NCI-H82 (cell line): Measurements from ENCODE around the gene POC1A.

ENCODE experiments used
- DNase-seq: peaks from one replicate; lab custom pipeline; 2025; lab: John Stamatoyannopoulos, UW

POC1A gene

GRCh38 chr3:52150860-52151259 is 3.4 kb downstream of the POC1A start:
- no peak for DNase-seq

DNA sequence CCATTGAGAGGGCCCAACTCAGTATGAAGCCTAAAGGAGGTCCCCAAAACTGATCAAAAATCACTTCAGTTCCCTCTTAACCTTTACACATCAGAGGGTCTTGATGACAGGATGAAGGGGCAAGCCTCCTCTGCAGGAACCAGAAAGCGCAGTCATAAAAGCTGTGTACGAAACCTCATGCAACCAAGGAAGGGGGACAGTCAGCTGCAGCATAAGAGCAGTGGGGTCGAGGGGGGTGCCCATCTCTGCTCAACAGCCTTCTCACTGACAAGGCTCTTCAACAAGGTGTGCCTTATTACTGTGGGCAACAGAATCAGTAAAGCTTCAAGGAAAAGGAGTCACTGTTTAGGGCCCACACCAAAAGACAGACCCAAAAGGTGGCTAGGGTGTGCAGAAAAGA is 3.9 kb downstream of the POC1A start:
- no peak for DNase-seq

DNA sequence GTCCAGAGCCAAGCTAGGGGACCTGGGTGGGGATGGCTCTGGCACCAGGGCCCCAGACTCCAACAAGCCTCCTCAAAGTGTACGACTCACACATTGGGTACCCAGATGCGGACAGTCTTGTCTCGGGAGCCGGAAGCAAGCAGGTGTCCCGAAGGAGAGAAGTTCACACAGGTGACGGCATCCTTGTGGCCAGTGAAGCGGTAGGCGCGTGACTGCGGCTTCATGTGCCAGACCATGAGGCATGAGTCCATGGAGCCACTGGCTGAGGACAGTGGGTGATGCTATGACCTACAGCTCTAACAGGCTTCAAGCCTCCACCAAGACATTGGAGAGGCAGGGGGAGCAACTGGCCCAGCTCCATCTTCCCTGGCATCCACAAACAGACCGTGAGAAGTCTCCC is 4.5 kb downstream of the POC1A start:
- no peak for DNase-seq

DNA sequence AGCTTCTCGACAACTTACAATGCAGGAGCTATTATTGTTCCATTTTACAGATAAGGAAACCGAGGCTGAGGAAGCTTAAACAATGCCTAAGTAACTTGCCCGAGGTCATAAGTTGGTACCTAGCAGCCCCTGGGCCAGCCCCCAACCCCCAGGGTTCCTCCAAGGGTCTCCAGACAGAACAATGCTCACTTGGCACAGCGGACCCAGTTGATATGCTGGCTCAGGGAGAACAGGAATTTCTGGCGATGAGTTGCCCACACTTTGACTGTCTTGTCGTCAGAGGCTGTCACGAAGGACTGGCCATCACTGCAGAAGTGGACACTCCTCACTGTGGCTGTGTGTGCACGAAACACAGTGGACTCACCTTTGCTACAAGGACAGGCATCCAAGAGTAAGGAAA is 5.2 kb downstream of the POC1A start:
- DNase-seq = no peak

DNA sequence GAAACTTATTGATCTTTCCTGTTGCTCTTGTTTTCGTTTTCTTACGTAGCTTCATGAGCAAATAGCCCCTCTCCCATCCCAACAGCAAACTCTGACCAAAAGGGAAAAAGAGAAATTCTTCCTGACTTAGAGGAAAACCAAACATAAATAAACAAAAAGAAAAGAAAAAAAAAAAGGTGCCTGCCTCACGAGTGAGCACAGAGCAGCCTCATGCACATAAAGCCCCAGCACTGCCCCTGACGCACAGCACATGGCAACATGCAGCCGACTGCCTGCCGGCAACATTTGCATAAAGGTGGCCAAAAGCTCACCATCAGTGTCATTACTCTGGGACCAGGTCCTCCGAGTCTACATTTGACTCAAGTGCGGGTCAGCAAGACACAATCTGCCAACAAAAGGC is 6.4 kb downstream of the POC1A start:
- no peak for DNase-seq

DNA sequence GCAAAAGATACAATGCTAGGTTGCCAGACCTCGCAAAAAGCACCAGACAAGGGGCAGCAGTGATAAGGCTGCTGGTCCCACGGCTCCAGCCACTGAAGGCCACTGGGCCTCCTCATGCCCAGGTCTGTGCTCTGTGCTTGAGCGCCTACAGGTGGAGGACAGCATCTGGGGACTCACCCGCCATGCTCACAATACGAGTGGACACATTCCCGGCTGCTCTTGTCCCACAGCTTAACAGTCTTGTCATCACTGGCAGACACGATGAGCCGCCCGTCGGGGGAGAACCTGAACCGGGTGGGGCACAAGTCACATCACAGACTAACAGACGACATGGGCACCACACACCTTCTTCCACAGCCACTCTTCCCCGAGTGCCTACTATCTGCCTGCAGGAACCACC is 7.4 kb downstream of the POC1A start:
- no peak for DNase-seq

DNA sequence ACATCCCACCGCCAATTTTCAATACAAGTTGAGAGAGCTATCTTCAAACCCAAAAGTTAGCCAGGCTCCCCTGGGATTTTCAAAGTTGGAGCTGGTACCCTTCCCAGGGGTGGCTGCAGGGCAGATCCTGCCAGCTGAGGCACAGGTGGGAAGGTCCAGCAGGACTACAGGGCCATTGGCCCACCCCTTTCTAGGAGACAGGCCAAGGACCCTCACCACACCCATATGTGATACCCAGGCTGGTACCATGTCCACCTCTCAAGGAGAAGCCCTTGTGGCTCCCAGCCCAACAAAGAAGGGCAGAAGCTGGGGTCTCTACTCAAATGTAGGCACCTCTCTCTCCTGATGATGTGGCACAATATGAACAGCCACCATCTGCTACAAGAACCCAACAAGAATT is 8.0 kb downstream of the POC1A start:
- DNase-seq = no peak

- DNase-seq = no peak
Observed at GRCh38 chr3:52145736-52146110, 8.5 kb downstream of the POC1A start.

DNA sequence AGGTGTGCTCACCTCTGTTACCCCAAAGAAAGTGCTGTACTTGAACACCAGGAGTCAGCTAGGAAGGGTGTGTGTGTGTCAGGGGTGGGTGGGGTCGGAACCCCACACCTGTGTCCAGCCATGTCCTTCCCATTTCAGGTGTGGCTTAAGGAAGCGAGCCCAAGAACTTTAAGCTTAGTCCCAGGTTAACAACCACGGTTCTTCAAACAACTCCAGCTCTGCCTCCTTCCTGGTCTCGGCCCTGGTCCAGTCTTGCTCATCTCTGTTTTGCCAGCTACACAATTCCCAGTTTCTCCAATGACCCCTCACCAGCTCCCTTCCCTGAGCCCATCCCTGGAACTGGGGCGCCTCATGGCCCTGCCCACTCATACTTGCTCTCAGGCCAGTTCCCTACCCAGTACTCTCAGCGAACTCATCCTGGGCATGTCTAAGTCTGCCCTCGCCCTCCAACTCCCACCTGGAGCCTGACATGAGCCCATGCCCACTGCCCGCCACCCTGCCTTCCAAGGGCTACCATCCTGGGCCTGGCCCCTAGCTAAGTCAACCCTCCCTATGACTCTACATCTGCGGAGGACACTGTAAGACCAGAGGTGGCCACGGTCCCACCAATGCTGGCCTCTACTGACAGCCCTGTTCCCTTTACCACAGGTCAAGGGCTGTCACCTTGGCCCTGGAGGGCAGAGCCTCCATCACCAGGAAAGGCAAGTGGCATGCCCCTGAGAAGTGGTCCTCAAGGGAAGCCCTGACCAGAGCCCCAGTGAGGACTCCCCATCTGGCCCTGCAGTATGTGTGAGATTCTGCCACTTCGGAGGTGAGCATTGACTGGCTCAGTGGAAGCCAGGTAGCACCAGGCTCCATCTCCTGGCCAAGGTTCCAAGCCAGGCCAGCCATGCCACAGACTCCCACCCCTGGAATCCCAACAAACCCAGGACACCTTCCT is 9.2 kb downstream of the POC1A start:
- no peak for DNase-seq

DNA sequence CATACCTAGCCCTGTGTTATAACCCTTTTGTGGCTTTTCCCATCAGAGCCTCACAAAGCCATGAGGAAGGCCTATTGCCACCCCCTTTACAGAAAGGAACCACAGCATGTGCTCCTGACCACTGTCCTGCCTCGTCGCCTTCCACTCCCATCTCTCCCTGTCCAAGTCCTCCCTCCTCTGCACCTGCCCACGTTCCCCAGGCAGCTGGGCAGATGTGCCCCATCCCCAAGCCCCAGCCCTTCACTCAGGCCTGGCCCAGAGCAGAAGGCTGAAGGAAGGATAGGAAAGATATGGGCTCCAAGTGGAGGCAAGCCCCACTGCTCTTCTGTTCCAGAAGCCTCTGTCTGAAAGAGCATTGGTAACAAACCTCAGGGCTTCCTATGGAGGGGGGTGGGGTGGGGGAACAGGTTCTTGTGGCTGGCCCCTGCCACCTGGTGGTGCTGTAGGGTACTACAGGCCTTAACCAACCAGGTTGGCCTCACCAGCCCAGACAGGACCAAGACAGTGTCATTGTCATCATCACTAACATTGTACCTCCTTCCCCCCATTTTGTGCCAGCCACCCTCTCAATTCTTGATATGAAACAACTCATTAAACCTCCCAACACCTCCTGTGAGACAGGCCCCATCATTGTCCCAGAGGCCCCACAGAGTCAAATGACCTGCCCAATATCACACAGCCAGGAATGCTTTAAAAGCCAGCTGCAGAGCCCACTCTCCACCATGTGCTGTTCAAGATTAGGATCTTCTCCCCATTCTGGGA is 10.0 kb downstream of the POC1A start:
- peak; percentile 82 for DNase-seq

GRCh38 chr3:52143616-52144015 is 10.6 kb downstream of the POC1A start:
- DNase-seq = no peak

DNA sequence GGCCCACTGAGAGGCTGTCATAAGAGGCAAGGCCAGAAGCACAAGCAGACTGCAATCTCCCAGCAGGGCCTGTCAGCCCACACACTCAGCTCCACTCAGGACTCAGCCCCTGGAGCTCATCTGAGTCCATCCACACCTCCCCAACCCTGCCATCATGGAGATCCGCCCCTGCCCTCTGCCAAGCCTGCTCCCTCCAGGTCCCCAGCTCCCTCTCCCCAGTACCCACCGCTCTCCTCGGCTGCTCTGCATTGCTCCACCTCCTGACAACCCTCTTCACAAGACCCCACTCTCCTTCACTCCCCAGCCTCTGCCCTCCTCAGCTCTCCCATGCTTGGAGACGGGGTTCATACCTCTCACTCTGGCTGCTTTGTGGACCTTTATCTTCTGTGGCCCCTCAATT is 11.1 kb downstream of the POC1A start:
- DNase-seq = no peak

GRCh38 chr3:52141751-52142150 is 12.5 kb downstream of the POC1A start:
- DNase-seq = no peak

DNA sequence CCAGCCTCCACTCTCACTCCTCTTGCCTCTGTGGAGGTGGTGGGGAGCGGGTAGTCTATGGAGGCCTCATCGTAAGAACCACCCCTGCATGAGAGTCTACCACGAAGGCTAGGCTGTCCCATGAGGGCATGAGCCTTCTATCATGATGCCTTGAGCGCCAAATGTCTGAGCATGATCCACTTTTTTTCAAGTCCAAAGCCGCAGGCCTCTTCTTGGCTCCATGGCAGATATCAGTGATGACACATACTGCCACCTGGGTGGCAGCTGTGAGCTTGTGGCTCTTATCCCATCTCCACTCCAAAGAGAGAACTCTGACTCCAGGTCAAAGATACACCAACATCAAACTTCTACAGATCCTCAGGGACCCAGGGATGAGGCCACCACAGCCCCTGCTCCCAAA is 13.5 kb downstream of the POC1A start:
- DNase-seq = no peak

DNA sequence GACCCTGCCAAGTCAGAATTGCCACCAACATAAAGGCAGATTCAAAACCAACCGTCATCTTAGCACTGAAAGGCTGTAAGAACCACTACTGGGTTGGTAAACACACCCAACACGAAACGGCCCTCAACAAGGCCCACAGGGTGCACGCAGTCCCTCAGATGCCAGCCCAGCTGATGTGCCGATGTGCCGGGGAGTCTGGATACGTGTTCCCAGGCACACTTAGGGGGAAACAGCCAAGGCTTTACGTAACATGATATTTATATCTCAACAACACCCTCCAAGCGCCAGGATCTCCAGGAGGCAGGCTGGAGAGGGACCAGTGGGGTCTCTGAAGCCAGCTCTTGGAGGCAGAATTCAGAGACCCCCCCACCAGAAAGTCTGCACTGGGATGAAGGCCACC is 14.2 kb downstream of the POC1A start:
- no peak for DNase-seq

DNA sequence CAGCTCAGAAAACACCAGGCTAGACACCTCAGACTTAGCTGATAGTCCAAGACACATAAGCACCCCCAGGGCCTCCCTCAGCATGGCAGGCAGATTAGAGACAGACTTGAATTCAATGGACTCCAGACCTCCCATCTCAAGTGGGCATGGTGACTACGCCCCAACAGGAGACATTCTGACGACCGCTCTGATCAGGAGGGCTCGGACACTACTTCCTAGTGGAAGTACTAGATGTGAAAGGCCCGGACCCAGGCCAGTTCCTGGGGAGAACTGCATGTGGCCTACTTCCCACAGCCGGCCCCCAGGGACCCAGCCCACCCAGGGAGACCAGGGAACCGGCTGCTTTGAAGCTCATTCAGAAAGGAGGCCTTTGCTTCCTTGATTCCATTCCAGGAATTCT is 16.9 kb downstream of the POC1A start:
- no peak for DNase-seq

- no peak for DNase-seq
Observed at GRCh38 chr3:52136513-52136912, 17.7 kb downstream of the POC1A start.

GRCh38 chr3:52135332-52135731 is 18.9 kb downstream of the POC1A start:
- DNase-seq = no peak

DNA sequence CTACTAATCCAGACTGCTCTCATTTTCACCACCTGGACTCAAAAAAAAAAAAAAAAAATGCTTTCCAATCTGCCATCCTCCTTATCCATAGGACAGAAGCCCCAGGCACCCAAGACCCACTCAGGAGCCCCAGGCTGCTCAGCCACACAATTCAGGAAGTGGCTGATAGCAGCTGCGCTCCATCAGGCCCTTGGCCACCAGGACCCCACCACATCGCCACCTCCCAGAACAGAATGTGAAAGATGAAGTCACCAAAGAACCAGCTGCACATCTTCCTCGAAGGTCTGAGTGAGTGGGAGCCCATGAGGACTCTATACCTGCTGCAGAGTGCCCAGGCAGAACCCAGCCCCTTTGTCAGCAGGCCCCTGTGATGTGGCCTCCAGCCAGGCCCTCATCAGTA is 19.5 kb downstream of the POC1A start:
- no peak for DNase-seq

- DNase-seq = peak; percentile 18
Observed at GRCh38 chr3:52132930-52133329, 21.3 kb downstream of the POC1A start.

- DNase-seq = no peak
Observed at GRCh38 chr3:52132041-52132440, 22.2 kb downstream of the POC1A start.

DNA sequence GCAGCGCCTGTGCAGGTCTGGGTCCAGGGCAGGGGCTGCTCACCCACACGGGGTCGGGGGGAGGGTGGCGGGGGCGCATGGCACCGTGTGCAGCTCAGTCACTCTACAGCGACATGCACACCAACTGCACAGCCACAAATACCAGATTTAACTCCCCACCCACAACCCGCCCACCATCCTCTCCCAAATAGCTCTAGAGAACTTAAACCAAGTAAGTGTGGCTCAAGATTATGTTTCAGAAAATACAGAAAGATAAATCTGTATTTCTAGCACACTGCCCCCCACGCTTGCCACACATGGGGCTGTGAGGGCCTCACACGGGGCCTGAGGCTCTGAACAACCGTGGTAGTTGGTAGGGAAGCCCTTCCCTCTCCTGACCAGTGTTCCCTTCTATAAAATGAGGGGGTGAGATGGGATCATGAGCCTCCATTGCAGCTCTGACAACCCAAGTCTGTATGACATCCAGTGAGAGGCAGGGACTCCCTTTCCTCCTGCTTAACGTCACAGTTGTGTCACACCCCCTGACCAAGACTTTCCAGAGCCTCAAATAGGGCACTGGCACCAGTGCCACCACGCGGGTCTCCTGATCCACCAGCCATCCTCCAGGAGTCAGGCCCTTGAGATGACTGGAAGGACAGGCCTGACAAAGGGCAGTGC is 23.1 kb downstream of the POC1A start:
- no peak for DNase-seq

- DNase-seq = no peak
Observed at GRCh38 chr3:52128118-52128683, 26.0 kb downstream of the POC1A start.
